Central memory CD8-positive, alpha-beta T cell (primary cell): ENCODE measurements around the gene ENDOU.
"Not testable (repeated sequence)": the region's sequence is repeated elsewhere in the genome, so short reads cannot be mapped to it uniquely, and the experiment has no call there.

Source experiments
- ATAC-seq: fragments of 150-1000 bp; cut with Tn5 transposase; replicated peaks from 2 replicates; pipeline ENCODE4 v1.10.0; 2022; ENCODE audit warnings: mild to moderate bottlenecking, moderate FRiP score, moderate number of reproducible peaks; ENCODE audit not compliant: poor library complexity, severe bottlenecking; ENCODE audit errors: extremely low read depth
- DNase-seq, 2 donors: peaks; one replicate each; pipeline ENCODE4 v3.0.0; 2021; ENCODE audit warnings: low spot score in 2 of 2
- H3K27ac Mint-ChIP-seq: one replicate; pipeline ENCODE4 v1.8.0; 2022; ENCODE audit warnings: low read depth, mild to moderate bottlenecking, moderate library complexity, mixed read lengths
- H3K27me3 Mint-ChIP-seq: one replicate; pipeline ENCODE4 v1.8.0; 2022; ENCODE audit warnings: mixed read lengths
- H3K36me3 Mint-ChIP-seq: one replicate; pipeline ENCODE4 v1.8.0; 2022; ENCODE audit warnings: mild to moderate bottlenecking, moderate library complexity, mixed read lengths; ENCODE audit not compliant: insufficient read depth
- H3K4me1 Mint-ChIP-seq: one replicate; pipeline ENCODE4 v1.8.0; 2022; ENCODE audit warnings: mixed read lengths
- H3K4me3 Mint-ChIP-seq: one replicate; pipeline ENCODE4 v1.8.0; 2022; ENCODE audit warnings: mild to moderate bottlenecking, moderate library complexity, mixed read lengths
- H3K9me3 Mint-ChIP-seq: one replicate; pipeline ENCODE4 v1.8.0; 2022; ENCODE audit warnings: mixed read lengths

Gene ENDOU

DNA sequence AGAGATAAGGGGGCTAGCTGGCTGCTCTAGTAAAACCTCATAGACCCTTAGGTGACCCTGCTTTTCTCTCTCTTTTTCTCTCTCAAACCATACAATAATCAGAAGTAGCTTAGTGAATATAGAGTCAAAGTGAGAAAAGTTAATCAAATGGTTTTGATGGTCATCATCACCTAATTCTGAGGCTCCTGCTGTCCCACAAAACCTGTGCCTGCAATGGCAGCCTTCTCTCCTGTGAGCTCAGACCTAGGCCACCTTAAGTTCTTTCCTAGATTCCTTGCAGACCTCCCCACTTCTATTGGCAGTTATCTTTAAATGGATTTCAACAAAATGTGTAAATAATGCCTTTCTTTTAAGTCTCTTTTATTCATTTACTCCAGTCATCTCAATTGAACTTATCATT is 17.9 kb downstream of the ENDOU start:
- H3K36me3 Mint-ChIP-seq: peaks cover 12% of the 10 kb centered on the region
- peak overlapping the region; percentile 59 for H3K4me3 Mint-ChIP-seq
- DNase-seq (no peak), ATAC-seq (no peak)
- H3K4me1 Mint-ChIP-seq: peaks cover 52% of the 10 kb centered on the region
- H3K27ac Mint-ChIP-seq: peak overlapping the region; percentile 33
- H3K27me3 Mint-ChIP-seq: no peaks in the 10 kb centered on the region
- H3K9me3 Mint-ChIP-seq: no peaks in the 10 kb centered on the region

- ATAC-seq (peak; percentile 92), DNase-seq (peak; percentile 92 to 94)
- H3K4me1 Mint-ChIP-seq: peaks cover 55% of the 10 kb centered on the region
- H3K36me3 Mint-ChIP-seq: peaks cover 16% of the 10 kb centered on the region
- no peaks in the 10 kb centered on the region for H3K9me3 Mint-ChIP-seq
- H3K4me3 Mint-ChIP-seq: peak within 1 kb of the TSS; percentile 95
- H3K27me3 Mint-ChIP-seq: no peaks in the 10 kb centered on the region
- H3K27ac Mint-ChIP-seq: peak within 1 kb of the TSS; percentile 90
Measured at GRCh38 chr12:47705566-47706425, 19.5 kb downstream of the ENDOU start, which contains the start of gene RPAP3. Gene RPAP3, minus strand, starts transcription at chr12:47706030. Its CDS starts 3,190 bp downstream, at chr12:47702840.

DNA sequence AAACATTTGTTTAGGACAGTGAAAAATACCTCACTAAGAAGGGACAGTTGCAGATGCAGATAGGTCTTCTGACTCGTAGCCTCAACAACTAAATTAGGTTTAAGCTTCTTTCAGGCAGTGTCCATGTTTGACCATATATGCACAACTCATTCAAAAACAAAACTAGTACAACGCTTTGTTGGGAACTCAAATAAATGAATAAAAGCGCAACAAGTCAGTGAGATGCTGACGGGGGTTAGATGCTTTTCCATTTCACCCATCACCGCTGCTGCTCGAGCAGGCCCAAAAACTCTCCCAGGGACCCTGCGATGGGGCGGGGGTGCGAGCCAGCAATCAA is 20.1 kb downstream of the ENDOU start:
- DNase-seq: no peak
- ATAC-seq: no peak
- Mint-ChIP-seq H3K9me3 (no peaks in the 10 kb centered on the region), H3K36me3 (peaks cover 20% of the 10 kb centered on the region), H3K4me1 (peaks cover 61% of the 10 kb centered on the region), H3K4me3 (peak overlapping the region; percentile 95), H3K27ac (peak overlapping the region; percentile 90), H3K27me3 (no peaks in the 10 kb centered on the region)

DNA sequence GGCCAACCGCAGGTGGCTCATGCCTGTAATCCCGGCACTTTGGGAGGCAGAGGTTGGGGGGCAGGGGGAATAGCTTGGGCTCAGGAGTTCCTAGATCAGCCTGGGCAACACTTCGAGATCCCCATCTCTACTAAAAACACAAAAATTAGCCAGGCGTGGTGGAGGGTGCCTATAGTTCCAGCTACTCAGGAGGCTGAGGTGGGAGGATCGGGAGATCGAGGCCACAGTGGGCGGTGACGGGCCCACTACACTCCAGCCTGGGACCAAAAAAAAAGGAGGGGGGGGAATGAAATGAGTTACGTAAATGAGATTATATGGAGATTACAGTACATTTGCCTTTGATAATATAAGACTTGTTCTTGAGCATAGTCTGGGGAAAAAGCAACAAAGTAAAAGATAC is 20.6 kb downstream of the ENDOU start:
- H3K4me1 Mint-ChIP-seq: peaks cover 65% of the 10 kb centered on the region

GRCh38 chr12:47700263-47700662 is 25.0 kb downstream of the ENDOU start:
- Mint-ChIP-seq H3K4me3 (no peak overlapping the region), H3K4me1 (peaks cover 30% of the 10 kb centered on the region), H3K9me3 (no peaks in the 10 kb centered on the region), H3K27ac (no peak overlapping the region), H3K36me3 (peaks cover 36% of the 10 kb centered on the region), H3K27me3 (no peaks in the 10 kb centered on the region)
- ATAC-seq (no peak), DNase-seq (no peak)

More for the DNA sequence above, 20.6 kb downstream of the ENDOU start:
- DNase-seq: no peak
- Mint-ChIP-seq H3K9me3 (no peaks in the 10 kb centered on the region), H3K27ac (peak overlapping the region; percentile 90), H3K4me3 (peak overlapping the region; percentile 95), H3K27me3 (no peaks in the 10 kb centered on the region), H3K36me3 (peaks cover 24% of the 10 kb centered on the region)
- ATAC-seq: no peak

GRCh38 chr12:47698631-47699030 is 26.7 kb downstream of the ENDOU start:
- no peak overlapping the region for H3K27ac Mint-ChIP-seq
- peaks cover 37% of the 10 kb centered on the region for H3K36me3 Mint-ChIP-seq
- no peak overlapping the region for H3K4me3 Mint-ChIP-seq

GRCh38 chr12:47698055-47698454 is 27.2 kb downstream of the ENDOU start:
- ATAC-seq (no peak), DNase-seq (no peak)
- Mint-ChIP-seq H3K4me3 (no peak overlapping the region), H3K4me1 (peaks cover 12% of the 10 kb centered on the region), H3K27me3 (no peaks in the 10 kb centered on the region), H3K27ac (no peak overlapping the region), H3K9me3 (no peaks in the 10 kb centered on the region), H3K36me3 (peaks cover 40% of the 10 kb centered on the region)

More at GRCh38 chr12:47698631-47699030, 26.7 kb downstream of the ENDOU start:
- Mint-ChIP-seq H3K9me3 (no peaks in the 10 kb centered on the region), H3K27me3 (no peaks in the 10 kb centered on the region), H3K4me1 (peaks cover 17% of the 10 kb centered on the region)
- ATAC-seq (no peak), DNase-seq (no peak)

DNA sequence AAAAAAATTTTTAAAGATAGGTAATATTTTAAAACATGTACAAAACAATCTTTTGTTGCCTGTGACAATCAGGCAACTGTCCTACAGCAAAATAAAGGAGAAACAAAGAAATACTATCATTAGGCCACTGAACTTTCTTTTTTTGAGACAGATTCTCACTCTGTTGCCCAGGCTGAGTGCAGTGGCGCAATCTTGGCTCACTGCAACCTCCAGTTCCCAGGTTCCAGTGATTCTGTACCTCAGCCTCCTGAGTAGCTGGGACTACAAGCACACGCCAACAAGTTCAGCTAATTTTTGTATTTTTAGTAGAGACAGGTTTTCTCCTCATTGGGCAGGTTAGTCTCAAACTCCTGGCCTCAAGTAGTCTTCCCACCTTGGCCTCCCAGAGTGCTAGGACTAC is 36.1 kb downstream of the ENDOU start:
- Mint-ChIP-seq H3K27ac (no peak overlapping the region), H3K36me3 (peaks cover 29% of the 10 kb centered on the region), H3K4me1 (no peaks in the 10 kb centered on the region), H3K9me3 (no peaks in the 10 kb centered on the region), H3K27me3 (no peaks in the 10 kb centered on the region), H3K4me3 (no peak overlapping the region)
- no peak for ATAC-seq
- DNase-seq: no peak

GRCh38 chr12:47687636-47688035 is 37.7 kb downstream of the ENDOU start:
- no peaks in the 10 kb centered on the region for H3K27me3 Mint-ChIP-seq
- no peak overlapping the region for H3K4me3 Mint-ChIP-seq

GRCh38 chr12:47686645-47687240 is 38.5 kb downstream of the ENDOU start:
- H3K36me3 Mint-ChIP-seq: peaks cover 19% of the 10 kb centered on the region

More at GRCh38 chr12:47687636-47688035, 37.7 kb downstream of the ENDOU start:
- Mint-ChIP-seq H3K9me3 (no peaks in the 10 kb centered on the region), H3K27ac (no peak overlapping the region), H3K36me3 (peaks cover 21% of the 10 kb centered on the region), H3K4me1 (no peaks in the 10 kb centered on the region)
- DNase-seq (no peak), ATAC-seq (no peak)

GRCh38 chr12:47679785-47680184 is 45.5 kb downstream of the ENDOU start:
- Mint-ChIP-seq H3K36me3 (peaks cover 38% of the 10 kb centered on the region), H3K4me1 (peaks cover 27% of the 10 kb centered on the region), H3K4me3 (no peak overlapping the region), H3K27ac (no peak overlapping the region), H3K9me3 (no peaks in the 10 kb centered on the region), H3K27me3 (no peaks in the 10 kb centered on the region)
- ATAC-seq (no peak), DNase-seq (no peak)

More at GRCh38 chr12:47686645-47687240, 38.5 kb downstream of the ENDOU start:
- no peaks in the 10 kb centered on the region for H3K27me3 Mint-ChIP-seq
- ATAC-seq (no peak), DNase-seq (no peak)
- no peak overlapping the region for H3K4me3 Mint-ChIP-seq
- H3K9me3 Mint-ChIP-seq: no peaks in the 10 kb centered on the region
- H3K27ac Mint-ChIP-seq: no peak overlapping the region
- no peaks in the 10 kb centered on the region for H3K4me1 Mint-ChIP-seq

GRCh38 chr12:47672068-47672467 is 53.2 kb downstream of the ENDOU start:
- H3K4me3 Mint-ChIP-seq: no peak overlapping the region
- H3K27ac Mint-ChIP-seq: no peak overlapping the region
- peaks cover 23% of the 10 kb centered on the region for H3K4me1 Mint-ChIP-seq
- H3K36me3 Mint-ChIP-seq: peaks cover 23% of the 10 kb centered on the region
- no peaks in the 10 kb centered on the region for H3K27me3 Mint-ChIP-seq
- ATAC-seq (no peak), DNase-seq (no peak)
- H3K9me3 Mint-ChIP-seq: no peaks in the 10 kb centered on the region

DNA sequence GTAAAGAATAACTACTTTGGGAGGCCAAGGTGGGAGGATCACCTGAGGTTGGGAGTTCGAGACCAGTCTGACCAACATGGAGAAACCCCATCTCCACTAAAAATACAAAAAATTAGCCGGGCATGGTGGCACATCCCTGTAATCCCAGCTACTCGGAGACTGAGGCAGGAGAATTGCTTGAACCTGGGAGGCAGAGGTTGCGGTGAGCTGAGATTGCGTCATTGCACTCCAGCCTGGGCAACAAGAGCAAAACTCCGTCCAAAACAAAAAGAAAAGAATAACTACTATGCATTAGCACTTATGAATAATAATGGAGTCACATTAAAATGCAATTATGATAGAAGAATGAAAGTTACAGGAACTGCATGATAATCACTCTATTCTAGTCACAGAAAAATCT is 57.4 kb downstream of the ENDOU start:
- H3K27me3 Mint-ChIP-seq, DNase-seq, ATAC-seq, H3K27ac Mint-ChIP-seq, H3K4me1 Mint-ChIP-seq, H3K9me3 Mint-ChIP-seq, H3K4me3 Mint-ChIP-seq: not testable (repeated sequence)
- peaks cover 27% of the 10 kb centered on the region for H3K36me3 Mint-ChIP-seq
